Endothelial cell of umbilical vein (primary cell): ENCODE data around the gene MASP2.
"Not testable (repeated sequence)": the region's sequence is repeated elsewhere in the genome, so short reads cannot be mapped to it uniquely, and the experiment has no call there.

Experiments used
- EZH2 ChIP-seq: IDR thresholded peaks from 2 replicates; pipeline ENCODE4 v1.6.1; 2012; ENCODE audit warnings: borderline replicate concordance, low read depth, mild to moderate bottlenecking, moderate library complexity, low read length, inconsistent platforms; ENCODE audit not compliant: severe bottlenecking
- POLR2A ChIP-seq: IDR thresholded peaks from 2 replicates; pipeline ENCODE4 v1.6.1; 2012; ENCODE audit warnings: low read depth, mild to moderate bottlenecking, control low read depth, low read length
- POLR2AphosphoS5 ChIP-seq: IDR thresholded peaks from 2 replicates; pipeline ENCODE4 v1.6.1; 2012; ENCODE audit warnings: low read depth, mild to moderate bottlenecking, control low read depth, low read length, moderate library complexity; ENCODE audit not compliant: insufficient read depth
- TF ChIP-seq, protein P1 (sequence below), 2 donors: IDR thresholded peaks; 1 replicate in 1 of 2; 2 replicates in 1 of 2; pipeline ENCODE4 v1.5.1; 2011; ENCODE audit warnings: low read length in 2 of 2, mild to moderate bottlenecking in 2 of 2, moderate library complexity in 2 of 2, control low read depth in 1 of 2, inconsistent platforms in 1 of 2, low read depth in 1 of 2; ENCODE audit not compliant: insufficient read depth in 1 of 2; ENCODE audit errors: extremely low read depth in 1 of 2
- TF ChIP-seq, protein P2 (sequence below): IDR thresholded peaks from 2 replicates; pipeline ENCODE4 v1.6.1; 2011; ENCODE audit not compliant: insufficient read depth, insufficient read length

DNA sequence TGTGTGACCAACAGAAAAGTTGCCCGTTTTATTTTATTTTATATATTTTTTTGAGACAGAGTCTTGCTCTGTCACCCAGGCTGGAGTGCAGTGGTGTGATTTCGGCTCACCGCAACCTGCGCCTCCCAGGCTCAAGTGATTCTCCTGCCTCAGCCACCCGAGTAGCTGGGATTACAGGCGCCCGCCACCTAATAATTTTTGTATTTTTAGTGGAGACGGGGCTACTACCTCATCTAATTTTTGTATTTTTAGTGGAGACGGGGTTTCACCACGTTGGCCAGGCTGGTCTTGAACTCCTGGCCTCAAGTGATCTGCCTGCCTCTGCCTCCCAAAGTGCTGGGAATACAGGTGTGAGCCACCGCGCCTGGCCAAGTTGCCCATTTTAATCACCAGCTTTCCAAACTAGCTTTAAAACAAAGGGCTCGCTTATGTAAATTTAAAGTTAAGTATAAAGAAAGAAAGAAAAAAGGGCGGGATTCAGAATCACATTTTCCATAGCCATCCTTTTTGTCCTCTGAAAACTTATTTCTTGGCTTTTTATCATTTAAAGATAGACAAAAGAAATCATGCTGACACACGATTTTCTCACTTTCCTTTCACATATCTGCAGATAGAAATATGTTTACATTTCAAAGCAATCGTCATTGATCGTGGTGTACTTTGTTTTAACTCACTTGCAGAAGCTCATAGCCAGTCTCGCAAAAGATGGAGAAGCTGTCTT is 9.9 kb downstream of the MASP2 start:
- TF ChIP-seq, protein P1, sequence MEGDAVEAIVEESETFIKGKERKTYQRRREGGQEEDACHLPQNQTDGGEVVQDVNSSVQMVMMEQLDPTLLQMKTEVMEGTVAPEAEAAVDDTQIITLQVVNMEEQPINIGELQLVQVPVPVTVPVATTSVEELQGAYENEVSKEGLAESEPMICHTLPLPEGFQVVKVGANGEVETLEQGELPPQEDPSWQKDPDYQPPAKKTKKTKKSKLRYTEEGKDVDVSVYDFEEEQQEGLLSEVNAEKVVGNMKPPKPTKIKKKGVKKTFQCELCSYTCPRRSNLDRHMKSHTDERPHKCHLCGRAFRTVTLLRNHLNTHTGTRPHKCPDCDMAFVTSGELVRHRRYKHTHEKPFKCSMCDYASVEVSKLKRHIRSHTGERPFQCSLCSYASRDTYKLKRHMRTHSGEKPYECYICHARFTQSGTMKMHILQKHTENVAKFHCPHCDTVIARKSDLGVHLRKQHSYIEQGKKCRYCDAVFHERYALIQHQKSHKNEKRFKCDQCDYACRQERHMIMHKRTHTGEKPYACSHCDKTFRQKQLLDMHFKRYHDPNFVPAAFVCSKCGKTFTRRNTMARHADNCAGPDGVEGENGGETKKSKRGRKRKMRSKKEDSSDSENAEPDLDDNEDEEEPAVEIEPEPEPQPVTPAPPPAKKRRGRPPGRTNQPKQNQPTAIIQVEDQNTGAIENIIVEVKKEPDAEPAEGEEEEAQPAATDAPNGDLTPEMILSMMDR (IDR thresholded peaks at IDR 0.05; ENCODE audit: extremely low read depth in 1 of 2, insufficient read depth in 1 of 2, low read depth in 1 of 2, low read length in 2 of 2) = not testable (repeated sequence)
- not testable (repeated sequence) for TF ChIP-seq POLR2AphosphoS5, EZH2, POLR2A
- TF ChIP-seq, protein P2, sequence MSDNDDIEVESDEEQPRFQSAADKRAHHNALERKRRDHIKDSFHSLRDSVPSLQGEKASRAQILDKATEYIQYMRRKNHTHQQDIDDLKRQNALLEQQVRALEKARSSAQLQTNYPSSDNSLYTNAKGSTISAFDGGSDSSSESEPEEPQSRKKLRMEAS = not testable (repeated sequence)
